Esophagus squamous epithelium (tissue), 4 donors: ENCODE results near the gene HIVEP1.

Experiments
- CTCF ChIP-seq, 6 experiments: fragments of 450-650 bp in 4 of 6; fragments of 200-600 bp in 2 of 6; sonication (generic) in 2 of 6; IDR thresholded peaks; one replicate each; pipeline ENCODE4 v1.5.1; 2016 to 2019; ENCODE audit warnings: antibody characterized with exemption in 6 of 6, mild to moderate bottlenecking in 4 of 6, moderate library complexity in 4 of 6
- POLR2A ChIP-seq, 4 donors: fragments of 450-650 bp; IDR thresholded peaks; one replicate each; pipeline ENCODE4 v1.6.1; 2017; ENCODE audit warnings: antibody characterized with exemption in 4 of 4, mild to moderate bottlenecking in 4 of 4, moderate library complexity in 3 of 4

DNA sequence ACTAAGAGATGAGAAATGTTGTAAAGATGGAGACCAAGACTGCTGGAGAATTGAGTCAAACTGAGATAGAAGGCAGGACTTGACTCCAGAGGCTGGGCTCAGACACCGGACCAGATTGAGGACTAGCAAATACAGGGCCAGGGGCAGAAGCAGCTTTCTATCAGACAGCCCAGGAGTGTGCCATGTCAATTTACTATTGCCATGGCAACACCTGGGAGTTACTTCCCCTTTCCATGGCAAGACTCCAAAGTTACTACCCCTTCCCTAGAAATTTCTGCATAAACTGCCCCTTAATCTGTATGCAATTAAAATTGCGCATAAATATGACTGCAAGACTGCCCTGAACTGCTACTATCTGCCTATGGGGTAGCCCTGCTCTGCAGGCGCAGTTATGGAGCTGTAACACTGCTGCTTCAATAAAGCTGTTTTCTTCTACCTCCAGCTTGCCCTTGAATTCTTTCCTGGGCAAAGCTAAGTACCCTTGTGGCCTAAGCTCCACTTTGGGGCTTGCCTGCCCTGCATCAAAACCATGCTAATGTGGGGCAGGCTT is 188.0 kb downstream of the HIVEP1 start:
- TF ChIP-seq CTCF (IDR thresholded peaks at IDR 0.05), result no peak
- TF ChIP-seq POLR2A (IDR thresholded peaks at IDR 0.05), result no peak
